Adrenal gland (tissue), 12 donors: ENCODE results near the gene PRRT1B. TPM values are rescaled to one million over a fixed set of nuclear protein-coding genes. Genes with fewer than 3 reads are reported as not detected.

Experiments
- DNase-seq, 7 donors: peaks; one replicate each; pipeline ENCODE4 v3.0.0-alpha.2; 2019 to 2020
- H3K27ac ChIP-seq, 5 donors: fragments of 200-600 bp; sonication (generic) in 4 of 5; 1 replicate in 3 of 5; 2 replicates in 2 of 5; pipeline versions ENCODE4 v1.5.1 to v1.8.0; 2016 to 2020; ENCODE audit warnings: mild to moderate bottlenecking in 1 of 5
- H3K27me3 ChIP-seq: fragments of 200-600 bp; 2 replicates; pipeline ENCODE4 v1.8.0; 2021
- H3K36me3 ChIP-seq, 2 donors: fragments of 200-600 bp; replicated peaks in 1 of 2; 1 replicate in 1 of 2; 2 replicates in 1 of 2; pipeline versions ENCODE4 v1.5.1 to v1.8.0; 2018 to 2022
- H3K4me1 ChIP-seq, 2 donors: fragments of 200-600 bp; replicated peaks in 1 of 2; 1 replicate in 1 of 2; 2 replicates in 1 of 2; pipeline versions ENCODE4 v1.5.1 to v1.8.0; 2018 to 2021
- H3K4me3 ChIP-seq, 4 donors: fragments of 200-600 bp; sonication (generic) in 3 of 4; one replicate each; pipeline ENCODE4 v1.5.1; 2016 to 2018
- H3K9me3 ChIP-seq, 3 donors: fragments of 200-600 bp; sonication (generic) in 1 of 3; replicated peaks in 1 of 3; 1 replicate in 2 of 3; 2 replicates in 1 of 3; pipeline versions ENCODE4 v1.5.1 to v1.8.0; 2016 to 2021
- CTCF ChIP-seq, 6 experiments: fragments of 450-650 bp in 4 of 6; fragments of 200-600 bp in 2 of 6; sonication (generic) in 1 of 6; IDR thresholded peaks; 1 replicate in 5 of 6; 2 replicates in 1 of 6; pipeline versions ENCODE4 v1.5.1 to v1.8.0; 2016 to 2021; ENCODE audit warnings: antibody characterized with exemption in 6 of 6, mild to moderate bottlenecking in 2 of 6, moderate library complexity in 1 of 6
- POLR2A ChIP-seq, 2 donors: fragments of 450-650 bp; IDR thresholded peaks; one replicate each; pipeline ENCODE4 v1.6.1; 2017; ENCODE audit warnings: antibody characterized with exemption in 2 of 2, mild to moderate bottlenecking in 2 of 2, moderate library complexity in 1 of 2
- WGBS, 4 donors: extraction: QIAGEN DNeasy Blood & Tissue Kit in 2 of 4; methylation state at CpG; one replicate each; pipeline versions ENCODE4 v1.1.5 to v1.1.7; 2013 to 2017; 5-methylcytosine and 5-hydroxymethylcytosine counted together
- intact Hi-C, 2 donors: fragments of 100-400 bp; cut with DNase I; formaldehyde crosslinking; loops; one replicate each; pipeline versions ENCODE4 v1.14.1 to v1.15.0; 2022 to 2023
- polyA plus RNA-seq, 3 donors: library from polyadenylated mRNA; stranded (reverse); fragments of 200-250 nt in 2 of 3; fragments of 350-450 nt in 1 of 3; fragmentation: Illumina TruSeq in 1 of 3; extraction: RNeasy Lipid Tissue Mini Kit (QIAGEN cat#74804) in 1 of 3; gene quantifications; one replicate each; pipeline ENCODE4 v1.2.3, GENCODE V29; 2013 to 2014
- total RNA-seq, 9 donors: library from RNA; depleted of rRNA in 4 of 9; stranded (reverse); fragments of >200 nt in 4 of 9; fragments of 120-200 nt in 1 of 9; fragmentation: NEBNext Ultra II Directional in 1 of 9; extraction: Animal tissue kit (Norgen Biotek cat#: 25700) in 1 of 9; gene quantifications; one replicate each; pipeline versions ENCODE4 v1.1.0 to v1.2.4, GENCODE V29; 2013 to 2023
- donor health status: healthy with polysubstance abuse.
- donor health status: Bipolar disorder and iron deficiency.
- donor health status: DM: yes; HTN: yes; CAD: no.
- donor health status: DM: no; HTN: no; CAD: no.
- donor health status: DM: no; HTN: no; CAD: no.
- donor health status: DM: yes; HTN: yes; CAD: no.

PRRT1B gene
- total and polyA plus RNA-seq, 12 donors = not detected

- WGBS, 4 donors = 95 to 98% (median 96%) methylated on average over 20 of the region's 20 CpGs
- intact Hi-C loops = no loop called here
- no peak overlapping the region for H3K27ac ChIP-seq
- H3K36me3 ChIP-seq = peaks cover 0 to 74% of the 10 kb centered on the region in 2 donors
- H3K4me3 ChIP-seq = no peak overlapping the region
- TF ChIP-seq CTCF (IDR thresholded peaks at IDR 0.05) (no peak), POLR2A (IDR thresholded peaks at IDR 0.05) (no peak)
- no peaks in the 10 kb centered on the region for H3K9me3 ChIP-seq
- no peak for DNase-seq
- no peaks in the 10 kb centered on the region for H3K4me1 ChIP-seq
- no peaks in the 10 kb centered on the region for H3K27me3 ChIP-seq
Observed at GRCh38 chr9:131518553-131518952, 26.8 kb upstream of the PRRT1B start.

- H3K36me3 ChIP-seq = peaks cover 0 to 79% of the 10 kb centered on the region in 2 donors
- H3K4me3 ChIP-seq = no peak overlapping the region
- no peak overlapping the region for H3K27ac ChIP-seq
- no peaks in the 10 kb centered on the region for H3K9me3 ChIP-seq
- TF ChIP-seq CTCF (IDR thresholded peaks at IDR 0.05) = no peak
- no peak for TF ChIP-seq POLR2A (IDR thresholded peaks at IDR 0.05)
- no peaks in the 10 kb centered on the region for H3K27me3 ChIP-seq
- no peaks in the 10 kb centered on the region for H3K4me1 ChIP-seq
- WGBS, 4 donors = 80 to 85% (median 82%) methylated on average over 16 of the region's 16 CpGs
- intact Hi-C loops = no loop called here
- no peak for DNase-seq
Observed at GRCh38 chr9:131520503-131520902, 24.8 kb upstream of the PRRT1B start.

- no peaks in the 10 kb centered on the region for H3K4me1 ChIP-seq
- H3K4me3 ChIP-seq = no peak overlapping the region
- H3K27ac ChIP-seq = no peak overlapping the region
- no peak for TF ChIP-seq POLR2A (IDR thresholded peaks at IDR 0.05)
- no peak for TF ChIP-seq CTCF (IDR thresholded peaks at IDR 0.05)
- no peaks in the 10 kb centered on the region for H3K27me3 ChIP-seq
- intact Hi-C loops = no loop called here
- DNase-seq = no peak
- peaks cover 0 to 85% of the 10 kb centered on the region in 2 donors for H3K36me3 ChIP-seq
- 91 to 97% (median 93%) methylated on average over 10 of the region's 10 CpGs for WGBS, 4 donors
- H3K9me3 ChIP-seq = no peaks in the 10 kb centered on the region
Observed at GRCh38 chr9:131521203-131521602, 24.1 kb upstream of the PRRT1B start.

GRCh38 chr9:131521822-131522221 lies 23.5 kb upstream of the PRRT1B start:
- Histone ChIP-seq H3K27ac (no peak overlapping the region), H3K4me1 (no peaks in the 10 kb centered on the region), H3K27me3 (no peaks in the 10 kb centered on the region), H3K36me3 (peaks cover 0 to 85% of the 10 kb centered on the region in 2 donors), H3K4me3 (no peak overlapping the region), H3K9me3 (no peaks in the 10 kb centered on the region)
- TF ChIP-seq POLR2A (IDR thresholded peaks at IDR 0.05) (no peak), CTCF (IDR thresholded peaks at IDR 0.05) (no peak)
- WGBS, 4 donors = 92 to 98% (median 97%) methylated on average over 8 to 13 of the region's 13 CpGs
- intact Hi-C loops = no loop called here
- DNase-seq = no peak
